Measurements from ENCODE around the gene SPAAR.

GRCh38 chr9:35910613-35911359 lies 1.5 kb downstream of the SPAAR start:
- TF ChIP-seq POU6F1 (CRISPR knock-in tag; IDR thresholded peaks at IDR 0.05; ENCODE audit: borderline replicate concordance, low read depth) (no peak), OSR1 (CRISPR knock-in tag; IDR thresholded peaks at IDR 0.05) (no peak), RARB (CRISPR knock-in tag; IDR thresholded peaks at IDR 0.05) (no peak), TSHZ2 (CRISPR knock-in tag; IDR thresholded peaks at IDR 0.05) (no peak), CSRNP3 (CRISPR knock-in tag; IDR thresholded peaks at IDR 0.05) (no peak), CREB5 (CRISPR knock-in tag; IDR thresholded peaks at IDR 0.05; ENCODE audit: low read depth) (no peak), PPARA (CRISPR knock-in tag; IDR thresholded peaks at IDR 0.05; ENCODE audit: borderline replicate concordance) (no peak), ZNF565 (CRISPR knock-in tag; conservative IDR thresholded peaks at IDR 0.05; ENCODE audit: low read depth) (no peak), PATZ1 (CRISPR knock-in tag; IDR thresholded peaks at IDR 0.05; ENCODE audit: borderline replicate concordance) (no peak), ZFP30 (CRISPR knock-in tag; IDR thresholded peaks at IDR 0.05) (no peak)
